ENCODE results near the gene PLPP4. TPM values are rescaled to one million over a fixed set of nuclear protein-coding genes. Genes with fewer than 3 reads are reported as not detected.

The PLPP4 gene
- polyA plus RNA-seq, 1 donor, result 3.1 TPM

DNA sequence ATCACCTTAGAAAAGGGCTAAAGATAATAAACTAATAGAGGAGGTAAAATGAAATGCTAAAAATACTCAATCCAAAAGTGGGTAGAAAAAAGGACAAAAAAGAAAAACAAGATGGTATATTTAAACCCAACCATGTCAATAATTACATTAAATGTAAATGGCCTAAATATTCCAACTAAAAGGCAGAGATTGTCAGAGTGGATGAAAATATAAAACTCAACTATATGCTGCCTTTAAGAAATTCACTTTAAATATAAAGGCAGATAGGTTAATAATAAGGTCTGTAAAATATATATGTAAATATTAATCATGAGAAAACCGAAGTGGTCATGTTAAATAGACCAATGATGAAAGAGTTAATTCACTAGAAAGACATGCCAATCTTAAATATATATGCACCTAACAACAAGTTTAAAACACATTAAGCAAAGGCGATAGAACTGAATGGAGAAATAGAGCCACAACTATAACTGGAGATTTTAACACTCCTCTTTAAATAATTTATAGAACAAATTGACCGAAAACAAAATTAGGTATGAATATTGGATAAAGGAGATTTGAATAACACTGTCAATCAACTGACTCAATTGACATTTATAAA is 159.4 kb downstream of the PLPP4 start:
- Histone ChIP-seq H3K36me3 (ENCODE audit: control insufficient read depth, insufficient read depth, low read length) (no peaks in the 10 kb centered on the region), H3K4me3 (ENCODE audit: low read length) (no peak overlapping the region), H3K27ac (ENCODE audit: low read length) (no peak overlapping the region), H3K27me3 (ENCODE audit: control insufficient read depth, insufficient read depth, low read length) (no peaks in the 10 kb centered on the region), H3K4me1 (ENCODE audit: control insufficient read depth, insufficient read depth, low read length) (no peaks in the 10 kb centered on the region), H3K9me3 (ENCODE audit: control insufficient read depth, low read depth, low read length) (no peaks in the 10 kb centered on the region)
- DNase-seq, result no peak
- WGBS (ENCODE audit: insufficient coverage, low lambda C conversion rate), result 89% methylated on average over 1 of the region's 3 CpGs

DNA sequence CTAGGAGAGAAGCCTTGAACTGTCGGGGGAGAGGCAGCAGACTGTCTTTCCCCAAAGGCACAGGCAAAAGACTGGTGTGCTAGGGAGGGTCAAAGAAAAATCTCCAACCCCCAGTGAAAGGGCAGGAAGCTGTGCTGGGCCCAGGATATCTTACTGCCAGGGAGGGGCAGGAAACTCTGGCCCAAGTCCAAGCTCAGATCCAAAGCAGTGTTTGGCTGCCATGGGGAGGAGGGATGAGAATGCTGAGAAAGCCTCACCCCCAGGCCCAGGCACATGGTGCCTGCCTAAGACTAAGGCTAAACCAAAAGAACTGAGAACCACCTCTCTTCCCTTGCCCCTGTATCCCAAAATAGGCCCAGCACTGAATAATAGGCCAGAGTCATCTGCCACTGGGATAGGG is 171.2 kb downstream of the PLPP4 start:
- H3K27ac ChIP-seq (ENCODE audit: low read length), result no peak overlapping the region
- H3K4me3 ChIP-seq (ENCODE audit: low read length), result no peak overlapping the region
- no CpG with 5 or more reads among the region's 1 CpG for WGBS (ENCODE audit: insufficient coverage, low lambda C conversion rate)
- no peaks in the 10 kb centered on the region for H3K4me1 ChIP-seq (ENCODE audit: control insufficient read depth, insufficient read depth, low read length)
- peaks cover 2% of the 10 kb centered on the region for H3K27me3 ChIP-seq (ENCODE audit: control insufficient read depth, insufficient read depth, low read length)
- no peak for DNase-seq
- H3K36me3 ChIP-seq (ENCODE audit: control insufficient read depth, insufficient read depth, low read length), result no peaks in the 10 kb centered on the region
- H3K9me3 ChIP-seq (ENCODE audit: control insufficient read depth, low read depth, low read length), result no peaks in the 10 kb centered on the region

DNA sequence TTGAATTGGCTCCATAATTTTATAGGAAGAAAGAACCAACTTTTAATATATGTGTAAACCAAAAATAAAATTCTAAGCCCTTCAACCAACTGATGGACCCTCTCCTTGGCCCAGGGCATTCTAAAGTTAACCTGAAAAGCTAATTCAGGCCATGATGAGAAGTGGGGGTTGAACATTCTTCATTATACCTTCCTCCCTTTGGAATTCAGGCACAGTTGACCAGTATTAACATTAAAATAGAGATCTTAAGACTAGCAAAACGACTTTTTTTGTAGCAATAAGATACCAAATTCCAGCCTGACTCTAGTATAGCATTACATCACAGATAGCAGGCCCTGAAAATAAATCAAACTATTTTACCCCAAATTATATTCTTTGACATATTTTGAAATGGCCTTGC is 173.2 kb downstream of the PLPP4 start:
- H3K4me1 ChIP-seq (ENCODE audit: control insufficient read depth, insufficient read depth, low read length), result no peaks in the 10 kb centered on the region
- no peaks in the 10 kb centered on the region for H3K9me3 ChIP-seq (ENCODE audit: control insufficient read depth, low read depth, low read length)
- H3K27ac ChIP-seq (ENCODE audit: low read length), result no peak overlapping the region
- H3K27me3 ChIP-seq (ENCODE audit: control insufficient read depth, insufficient read depth, low read length), result no peaks in the 10 kb centered on the region
- H3K4me3 ChIP-seq (ENCODE audit: low read length), result no peak overlapping the region
- H3K36me3 ChIP-seq (ENCODE audit: control insufficient read depth, insufficient read depth, low read length), result no peaks in the 10 kb centered on the region
- no CpG with 5 or more reads among the region's 1 CpG for WGBS (ENCODE audit: insufficient coverage, low lambda C conversion rate)
- DNase-seq, result no peak

DNA sequence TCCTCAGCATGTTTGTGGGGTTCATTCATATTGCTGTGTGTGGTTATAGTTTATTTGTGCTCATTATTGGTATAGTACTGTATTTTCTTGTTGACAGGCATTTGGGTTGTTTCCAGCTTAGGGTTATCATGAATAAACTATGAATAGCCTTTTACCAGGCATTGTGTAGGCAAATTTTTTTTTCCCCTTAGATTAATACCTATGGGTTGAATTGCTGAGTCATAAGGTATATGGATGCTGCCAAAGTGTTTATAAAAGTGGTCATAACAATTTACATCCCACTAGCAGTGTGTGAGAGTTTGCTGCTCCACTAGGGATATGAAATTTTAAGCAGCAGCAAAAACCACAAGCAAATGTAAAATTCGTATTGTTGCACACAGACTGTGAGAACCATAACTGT is 175.0 kb downstream of the PLPP4 start:
- H3K27me3 ChIP-seq (ENCODE audit: control insufficient read depth, insufficient read depth, low read length), result no peaks in the 10 kb centered on the region
- no peak overlapping the region for H3K4me3 ChIP-seq (ENCODE audit: low read length)
- no peaks in the 10 kb centered on the region for H3K36me3 ChIP-seq (ENCODE audit: control insufficient read depth, insufficient read depth, low read length)
- no peak overlapping the region for H3K27ac ChIP-seq (ENCODE audit: low read length)
- no peaks in the 10 kb centered on the region for H3K4me1 ChIP-seq (ENCODE audit: control insufficient read depth, insufficient read depth, low read length)
- no peaks in the 10 kb centered on the region for H3K9me3 ChIP-seq (ENCODE audit: control insufficient read depth, low read depth, low read length)
- WGBS (ENCODE audit: insufficient coverage, low lambda C conversion rate), result no CpG with 5 or more reads among the region's 1 CpG
- no peak for DNase-seq

- H3K9me3 ChIP-seq (ENCODE audit: control insufficient read depth, low read depth, low read length), result no peaks in the 10 kb centered on the region
- H3K4me1 ChIP-seq (ENCODE audit: control insufficient read depth, insufficient read depth, low read length), result no peaks in the 10 kb centered on the region
- H3K4me3 ChIP-seq (ENCODE audit: low read length), result no peak overlapping the region
- DNase-seq, result no peak
- H3K27me3 ChIP-seq (ENCODE audit: control insufficient read depth, insufficient read depth, low read length), result no peaks in the 10 kb centered on the region
- H3K36me3 ChIP-seq (ENCODE audit: control insufficient read depth, insufficient read depth, low read length), result no peaks in the 10 kb centered on the region
- WGBS (ENCODE audit: insufficient coverage, low lambda C conversion rate), result 100% methylated on average over 1 of the region's 3 CpGs
- no peak overlapping the region for H3K27ac ChIP-seq (ENCODE audit: low read length)
Measured at GRCh38 chr10:120632942-120633341, 175.9 kb downstream of the PLPP4 start.

- Histone ChIP-seq H3K9me3 (ENCODE audit: control insufficient read depth, low read depth, low read length) (no peaks in the 10 kb centered on the region), H3K27ac (ENCODE audit: low read length) (no peak overlapping the region), H3K4me3 (ENCODE audit: low read length) (no peak overlapping the region), H3K36me3 (ENCODE audit: control insufficient read depth, insufficient read depth, low read length) (no peaks in the 10 kb centered on the region), H3K4me1 (ENCODE audit: control insufficient read depth, insufficient read depth, low read length) (no peaks in the 10 kb centered on the region), H3K27me3 (ENCODE audit: control insufficient read depth, insufficient read depth, low read length) (no peaks in the 10 kb centered on the region)
- WGBS (ENCODE audit: insufficient coverage, low lambda C conversion rate), result 64% methylated on average over 5 of the region's 12 CpGs
- no peak for DNase-seq
Measured at GRCh38 chr10:120634659-120635058, 177.6 kb downstream of the PLPP4 start.
